CD14-positive monocyte (primary cell): ENCODE measurements around the gene TRAPPC10. TPM values are rescaled to one million over a fixed set of nuclear protein-coding genes. Genes with fewer than 3 reads are reported as not detected.
A peak's percentile ranks its signal among the peaks of the same experiment; 100 is the strongest.

Source experiments
- DNase-seq, 3 donors: peaks; one replicate each; pipeline ENCODE4 v3.0.0-alpha.2; 2011 to 2022
- H2AFZ ChIP-seq: 2 replicates; pipeline ENCODE4 v1.6.0; 2012; ENCODE audit warnings: mild to moderate bottlenecking, low read depth, low read length, inconsistent platforms; ENCODE audit not compliant: insufficient read depth, poor library complexity, severe bottlenecking
- H3K27ac ChIP-seq, 2 donors: 1 replicate in 1 of 2; 2 replicates in 1 of 2; pipeline ENCODE4 v1.5.1; 2012 to 2013; ENCODE audit warnings: low read length in 2 of 2, control low read depth in 1 of 2, inconsistent platforms in 1 of 2, low read depth in 1 of 2, mild to moderate bottlenecking in 1 of 2
- H3K27me3 ChIP-seq, 2 donors: one replicate each; pipeline versions ENCODE4 v1.6.0 to v1.6.1; 2011 to 2013; ENCODE audit warnings: low read length in 2 of 2; ENCODE audit not compliant: control insufficient read depth in 2 of 2, insufficient read depth in 2 of 2
- H3K36me3 ChIP-seq, 2 donors: replicated peaks in 1 of 2; 1 replicate in 1 of 2; 2 replicates in 1 of 2; pipeline versions ENCODE4 v1.5.1 to v1.6.1; 2012 to 2013; ENCODE audit warnings: low read length in 2 of 2, control low read depth in 1 of 2, inconsistent platforms in 1 of 2, mild to moderate bottlenecking in 1 of 2; ENCODE audit not compliant: insufficient read depth in 2 of 2, control insufficient read depth in 1 of 2
- H3K4me1 ChIP-seq, 2 donors: 1 replicate in 1 of 2; 2 replicates in 1 of 2; pipeline versions ENCODE4 v1.5.1 to v1.6.1; 2012 to 2013; ENCODE audit warnings: low read length in 2 of 2, control low read depth in 1 of 2, inconsistent platforms in 1 of 2, mild to moderate bottlenecking in 1 of 2, moderate library complexity in 1 of 2; ENCODE audit not compliant: insufficient read depth in 2 of 2, control insufficient read depth in 1 of 2
- H3K4me2 ChIP-seq: replicated peaks from 2 replicates; pipeline ENCODE3; 2012; ENCODE audit warnings: low read length, moderate library complexity, mild to moderate bottlenecking; ENCODE audit not compliant: poor library complexity, severe bottlenecking; ENCODE audit errors: extremely low read depth
- H3K4me3 ChIP-seq, 3 experiments: fragments of 200-600 bp in 1 of 3; sonication (generic) in 1 of 3; replicated peaks in 1 of 3; 1 replicate in 2 of 3; 2 replicates in 1 of 3; pipeline ENCODE4 v1.5.1; 2011 to 2013; ENCODE audit warnings: low read length in 3 of 3, mild to moderate bottlenecking in 3 of 3, control low read depth in 2 of 3, low read depth in 2 of 3, inconsistent platforms in 1 of 3, moderate library complexity in 1 of 3
- H3K79me2 ChIP-seq: 2 replicates; pipeline ENCODE4 v1.6.0; 2012; ENCODE audit warnings: mild to moderate bottlenecking, control low read depth, inconsistent platforms, low read length, moderate library complexity; ENCODE audit not compliant: insufficient read depth
- H3K9ac ChIP-seq: 2 replicates; pipeline ENCODE4 v1.6.0; 2017; ENCODE audit warnings: low read length, mild to moderate bottlenecking; ENCODE audit not compliant: insufficient read depth, poor library complexity, severe bottlenecking
- H3K9me3 ChIP-seq, 2 donors: replicated peaks in 1 of 2; 1 replicate in 1 of 2; 2 replicates in 1 of 2; pipeline versions ENCODE4 v1.5.1 to v1.6.1; 2012 to 2013; ENCODE audit warnings: low read length in 2 of 2, control low read depth in 1 of 2; ENCODE audit not compliant: control insufficient read depth in 1 of 2, insufficient read depth in 1 of 2
- H4K20me1 ChIP-seq: 2 replicates; pipeline ENCODE4 v1.6.0; 2012; ENCODE audit warnings: mild to moderate bottlenecking, low read length, control low read depth, moderate library complexity; ENCODE audit not compliant: insufficient read depth
- H3K27ac Mint-ChIP-seq, 7 donors: one replicate each; pipeline ENCODE4 v1.8.0; 2020; ENCODE audit warnings: mild to moderate bottlenecking in 7 of 7, mixed read lengths in 7 of 7, moderate library complexity in 6 of 7, inconsistent platforms in 2 of 7
- H3K27me3 Mint-ChIP-seq, 3 donors: one replicate each; pipeline ENCODE4 v1.8.0; 2021 to 2022; ENCODE audit warnings: low read depth in 3 of 3, mild to moderate bottlenecking in 3 of 3, mixed read lengths in 3 of 3, moderate library complexity in 3 of 3, inconsistent platforms in 1 of 3
- H3K36me3 Mint-ChIP-seq, 2 donors: one replicate each; pipeline ENCODE4 v1.8.0; 2020; ENCODE audit warnings: mixed read lengths in 2 of 2, inconsistent platforms in 1 of 2, mild to moderate bottlenecking in 1 of 2
- H3K4me1 Mint-ChIP-seq: one replicate; pipeline ENCODE4 v1.8.0; 2020; ENCODE audit warnings: mild to moderate bottlenecking, mixed read lengths
- H3K4me3 Mint-ChIP-seq, 2 donors: one replicate each; pipeline ENCODE4 v1.8.0; 2020; ENCODE audit warnings: mild to moderate bottlenecking in 2 of 2, mixed read lengths in 2 of 2, moderate library complexity in 1 of 2
- H3K9me3 Mint-ChIP-seq, 7 donors: one replicate each; pipeline ENCODE4 v1.8.0; 2020 to 2022; ENCODE audit warnings: mixed read lengths in 7 of 7, mild to moderate bottlenecking in 6 of 7, moderate library complexity in 6 of 7, inconsistent platforms in 2 of 7
- WGBS: methylation state at CpG from one replicate; pipeline ENCODE4 v1.1.5; 2013; ENCODE audit warnings: missing lambda C conversion rate; ENCODE audit not compliant: insufficient coverage; 5-methylcytosine and 5-hydroxymethylcytosine counted together
- intact Hi-C, 2 donors: fragments of 100-400 bp; cut with micrococcal nuclease; formaldehyde crosslinking; loops; one replicate each; pipeline versions ENCODE4 v1.15.0 to v1.15.1; 2023
- polyA plus RNA-seq, 3 donors: library from polyadenylated mRNA; depleted of rRNA in 1 of 3; unstranded in 2 of 3; stranded (reverse) in 1 of 3; fragments of 300-500 nt in 2 of 3; fragments of >200 nt in 1 of 3; fragmentation: Illumina TruSeq in 2 of 3; gene quantifications; 1 replicate in 2 of 3; 2 replicates in 1 of 3; pipeline ENCODE4 v1.2.3, GENCODE V29; 2012 to 2021
- TF ChIP-seq, protein P1 (sequence below): fragments of 200-600 bp; IDR thresholded peaks from one replicate; pipeline ENCODE4 v1.8.0; 2022; ENCODE audit warnings: antibody characterized with exemption, mild to moderate bottlenecking

TRAPPC10 gene
- polyA plus RNA-seq, 3 donors, result 5.9 to 40.6 (median 8.6) TPM

DNA sequence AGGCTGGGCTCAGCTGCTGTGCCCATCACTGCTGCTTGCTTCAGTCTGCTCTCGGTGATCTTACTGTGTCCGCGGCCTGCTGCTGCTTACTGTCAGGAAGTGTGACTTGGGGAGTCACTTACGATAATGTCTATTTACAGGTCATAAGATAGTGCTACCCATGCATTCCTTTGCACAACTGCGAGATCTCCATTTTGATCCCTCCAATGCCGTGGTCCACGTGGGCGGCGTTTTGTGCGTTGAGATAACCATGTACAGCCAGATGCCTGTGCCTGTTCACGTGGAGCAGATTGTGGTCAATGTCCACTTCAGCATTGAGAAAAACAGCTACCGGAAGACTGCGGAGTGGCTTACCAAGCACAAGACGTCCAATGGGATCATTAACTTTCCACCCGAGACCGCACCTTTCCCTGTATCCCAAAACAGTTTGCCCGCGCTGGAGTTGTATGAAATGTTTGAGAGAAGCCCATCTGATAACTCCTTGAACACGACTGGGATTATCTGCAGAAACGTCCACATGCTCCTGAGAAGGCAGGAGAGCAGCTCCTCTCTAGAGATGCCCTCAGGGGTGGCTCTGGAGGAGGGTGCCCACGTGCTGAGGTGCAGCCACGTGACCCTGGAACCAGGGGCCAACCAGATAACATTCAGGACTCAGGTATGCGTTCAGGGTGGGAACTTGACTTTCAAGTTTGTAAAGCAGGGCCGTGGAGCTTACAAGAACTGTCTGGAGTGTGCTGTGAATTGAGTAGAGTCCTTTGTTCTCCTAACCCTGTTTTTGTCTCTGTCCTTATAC lies 70.7 kb downstream of the TRAPPC10 start:
- peaks cover 87 to 93% of the 10 kb centered on the region in 2 donors for H3K36me3 ChIP-seq
- no peak overlapping the region for H3K4me2 ChIP-seq
- no peak for DNase-seq
- H3K4me1 Mint-ChIP-seq, result peaks cover 13% of the 10 kb centered on the region
- no peaks in the 10 kb centered on the region for H3K9me3 ChIP-seq
- 84% methylated on average over 13 of the region's 24 CpGs for WGBS
- no peak overlapping the region for H3K4me3 ChIP-seq
- H3K27me3 ChIP-seq, result no peaks in the 10 kb centered on the region
- H3K4me1 ChIP-seq, result peaks cover 10 to 11% of the 10 kb centered on the region in 2 donors
- TF ChIP-seq, protein P1, sequence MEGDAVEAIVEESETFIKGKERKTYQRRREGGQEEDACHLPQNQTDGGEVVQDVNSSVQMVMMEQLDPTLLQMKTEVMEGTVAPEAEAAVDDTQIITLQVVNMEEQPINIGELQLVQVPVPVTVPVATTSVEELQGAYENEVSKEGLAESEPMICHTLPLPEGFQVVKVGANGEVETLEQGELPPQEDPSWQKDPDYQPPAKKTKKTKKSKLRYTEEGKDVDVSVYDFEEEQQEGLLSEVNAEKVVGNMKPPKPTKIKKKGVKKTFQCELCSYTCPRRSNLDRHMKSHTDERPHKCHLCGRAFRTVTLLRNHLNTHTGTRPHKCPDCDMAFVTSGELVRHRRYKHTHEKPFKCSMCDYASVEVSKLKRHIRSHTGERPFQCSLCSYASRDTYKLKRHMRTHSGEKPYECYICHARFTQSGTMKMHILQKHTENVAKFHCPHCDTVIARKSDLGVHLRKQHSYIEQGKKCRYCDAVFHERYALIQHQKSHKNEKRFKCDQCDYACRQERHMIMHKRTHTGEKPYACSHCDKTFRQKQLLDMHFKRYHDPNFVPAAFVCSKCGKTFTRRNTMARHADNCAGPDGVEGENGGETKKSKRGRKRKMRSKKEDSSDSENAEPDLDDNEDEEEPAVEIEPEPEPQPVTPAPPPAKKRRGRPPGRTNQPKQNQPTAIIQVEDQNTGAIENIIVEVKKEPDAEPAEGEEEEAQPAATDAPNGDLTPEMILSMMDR, result no peak
- peaks cover 0 to 2% (median 2%) of the 10 kb centered on the region in 3 donors for H3K27me3 Mint-ChIP-seq
- peaks cover 87 to 99% of the 10 kb centered on the region in 2 donors for H3K36me3 Mint-ChIP-seq
- no peak overlapping the region for H3K9ac ChIP-seq
- H3K27ac Mint-ChIP-seq, result peak overlapping the region in 2 of 7 donors; percentile 47 to 55
- H4K20me1 ChIP-seq, result peaks cover 48% of the 10 kb centered on the region
- no peak overlapping the region for H3K4me3 Mint-ChIP-seq
- peaks cover 5% of the 10 kb centered on the region for H3K79me2 ChIP-seq
- H2AFZ ChIP-seq, result no peak overlapping the region
- H3K9me3 Mint-ChIP-seq, result no peaks in the 10 kb centered on the region
- intact Hi-C loops, result no loop called here
- H3K27ac ChIP-seq, result no peak overlapping the region

DNA sequence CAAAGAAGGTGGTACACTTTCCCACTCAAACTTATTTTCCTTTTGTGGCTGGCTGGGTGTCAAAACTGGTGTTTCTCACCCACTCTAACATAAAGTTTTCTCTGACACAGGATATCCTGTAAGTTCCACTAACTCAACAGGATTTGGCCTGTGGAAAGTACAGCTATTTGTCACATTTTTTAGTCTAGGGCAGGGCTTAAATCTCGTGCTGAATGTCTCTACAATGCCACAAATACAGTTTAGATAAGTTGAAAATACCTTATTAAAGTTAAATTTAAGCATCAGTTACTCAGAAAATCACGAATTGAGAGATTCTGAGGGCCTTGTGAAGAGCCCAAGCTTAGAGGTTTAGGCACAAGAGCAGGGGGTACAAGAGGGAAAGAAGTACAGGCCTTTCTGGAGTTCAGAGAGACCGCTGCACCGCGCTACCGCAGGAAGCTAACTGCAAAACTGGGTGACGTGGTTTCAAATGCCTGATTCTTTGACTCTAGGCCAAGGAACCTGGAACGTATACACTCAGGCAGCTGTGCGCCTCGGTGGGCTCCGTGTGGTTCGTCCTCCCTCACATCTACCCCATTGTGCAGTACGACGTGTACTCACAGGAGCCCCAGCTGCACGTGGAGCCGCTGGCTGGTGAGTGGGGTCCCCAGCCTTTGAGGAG lies 71.7 kb downstream of the TRAPPC10 start:
- Histone ChIP-seq H2AFZ (no peak overlapping the region), H3K79me2 (peaks cover 5% of the 10 kb centered on the region), H4K20me1 (peaks cover 57% of the 10 kb centered on the region), H3K36me3 (peaks cover 84 to 93% of the 10 kb centered on the region in 2 donors), H3K4me1 (peaks cover 15 to 19% of the 10 kb centered on the region in 2 donors), H3K4me2 (no peak overlapping the region), H3K27me3 (no peaks in the 10 kb centered on the region), H3K27ac (no peak overlapping the region), H3K4me3 (no peak overlapping the region), H3K9me3 (no peaks in the 10 kb centered on the region), H3K9ac (no peak overlapping the region)
- peaks cover 20% of the 10 kb centered on the region for H3K4me1 Mint-ChIP-seq
- intact Hi-C loops, result no loop called here
- 34% methylated on average over 14 of the region's 16 CpGs for WGBS
- H3K27me3 Mint-ChIP-seq, result peaks cover 0 to 2% (median 2%) of the 10 kb centered on the region in 3 donors
- no peak for DNase-seq
- TF ChIP-seq, protein P1, result no peak
- H3K9me3 Mint-ChIP-seq, result no peaks in the 10 kb centered on the region
- H3K36me3 Mint-ChIP-seq, result peaks cover 88 to 99% of the 10 kb centered on the region in 2 donors
- no peak overlapping the region for H3K4me3 Mint-ChIP-seq
- peak overlapping the region in 1 of 7 donors; percentile 67 for H3K27ac Mint-ChIP-seq
